IMR-90 (cell line): Measurements from ENCODE around the gene UPK1B. TPM values are rescaled to one million over a fixed set of nuclear protein-coding genes. Genes with fewer than 3 reads are reported as not detected.
A peak's percentile ranks its signal among the peaks of the same experiment; 100 is the strongest.

Source experiments
- ATAC-seq: fragments of 200-7000 bp; cut with Tn5 transposase; 2 replicates; pipeline ENCODE4 v1.9.1; 2020; ENCODE audit warnings: low read depth, mild to moderate bottlenecking, moderate library complexity
- BruUV-seq: library from RNA; stranded (reverse); fragments of 400-500 nt; replicated peaks from 2 replicates; lab custom pipeline; 2021; lab: Mats Ljungman, UMichigan
- CTCF ChIA-PET: fragments of 300-600 bp; formaldehyde crosslinking; extraction: SDS; loops from one replicate; lab custom pipeline; 2021; ENCODE audit warnings: antibody characterized with exemption; lab: Yijun Ruan, JAX
- POLR2A ChIA-PET: fragments of 300-600 bp; sonication (Branson Sonifier 250); formaldehyde crosslinking; loops from one replicate; lab custom pipeline; 2022; ENCODE audit warnings: antibody characterized with exemption; ENCODE audit not compliant: unreplicated experiment; lab: Charles Lee
- DNase-seq: peaks from one replicate; pipeline ENCODE4 v3.0.0; 2013
- H2AFZ ChIP-seq: replicated peaks from 2 replicates; pipeline ENCODE3; 2013; ENCODE audit warnings: low read length, mild to moderate bottlenecking; ENCODE audit not compliant: poor library complexity
- H2AK5ac ChIP-seq: 2 replicates; pipeline ENCODE4 v1.6.1; 2013; ENCODE audit warnings: low read depth, low read length, inconsistent platforms
- H2AK9ac ChIP-seq: replicated peaks from 2 replicates; pipeline ENCODE3; 2013; ENCODE audit warnings: mild to moderate bottlenecking, low read depth, low read length, moderate library complexity; ENCODE audit not compliant: poor library complexity
- H2BK120ac ChIP-seq: 2 replicates; pipeline ENCODE4 v1.6.1; 2013; ENCODE audit warnings: low read depth, low read length, inconsistent platforms
- H2BK15ac ChIP-seq: 3 replicates; pipeline ENCODE4 v1.6.1; 2013; ENCODE audit warnings: low read depth, low read length, inconsistent platforms
- H2BK20ac ChIP-seq: 2 replicates; pipeline ENCODE4 v1.6.1; 2013; ENCODE audit warnings: low read depth, mild to moderate bottlenecking, inconsistent platforms, low read length, moderate library complexity
- H2BK5ac ChIP-seq: 2 replicates; pipeline ENCODE4 v1.6.1; 2013; ENCODE audit warnings: mild to moderate bottlenecking, low read depth, low read length, inconsistent platforms; ENCODE audit not compliant: poor library complexity, severe bottlenecking
- H3K14ac ChIP-seq: replicated peaks from 2 replicates; pipeline ENCODE4 v1.6.1; 2013; ENCODE audit warnings: low read depth, low read length, inconsistent platforms
- H3K18ac ChIP-seq: 2 replicates; pipeline ENCODE4 v1.6.1; 2013; ENCODE audit warnings: low read depth, low read length, control low read depth
- H3K23ac ChIP-seq: 2 replicates; pipeline ENCODE4 v1.6.1; 2013; ENCODE audit warnings: low read depth, low read length, inconsistent platforms
- H3K27ac ChIP-seq: 2 replicates; pipeline ENCODE4 v1.5.1; 2013; ENCODE audit warnings: mild to moderate bottlenecking, control low read depth, low read length; ENCODE audit not compliant: insufficient read depth
- H3K27me3 ChIP-seq: 2 replicates; pipeline ENCODE4 v1.6.1; 2013; ENCODE audit warnings: low read length; ENCODE audit not compliant: control insufficient read depth, insufficient read depth
- H3K36me3 ChIP-seq: 2 replicates; pipeline ENCODE4 v1.6.1; 2013; ENCODE audit warnings: low read length, mixed read lengths; ENCODE audit not compliant: control insufficient read depth, insufficient read depth
- H3K4ac ChIP-seq: 2 replicates; pipeline ENCODE4 v1.6.1; 2013; ENCODE audit warnings: low read depth, low read length, inconsistent platforms
- H3K4me1 ChIP-seq: 2 replicates; pipeline ENCODE4 v1.6.1; 2013; ENCODE audit warnings: low read length, mixed read lengths; ENCODE audit not compliant: control insufficient read depth, insufficient read depth
- H3K4me2 ChIP-seq: 2 replicates; pipeline ENCODE4 v1.6.1; 2013; ENCODE audit warnings: low read depth, mild to moderate bottlenecking, control low read depth, low read length, moderate library complexity
- H3K4me3 ChIP-seq: 2 replicates; pipeline ENCODE4 v1.5.1; 2013; ENCODE audit warnings: low read depth, mild to moderate bottlenecking, control low read depth, low read length, moderate library complexity; ENCODE audit not compliant: insufficient read depth
- H3K56ac ChIP-seq: 2 replicates; pipeline ENCODE4 v1.6.1; 2013; ENCODE audit warnings: low read length, inconsistent platforms; ENCODE audit not compliant: insufficient read depth; ENCODE audit errors: extremely low read depth
- H3K79me1 ChIP-seq, 2 experiments: 2 replicates each; pipeline ENCODE4 v1.6.1; 2013; ENCODE audit warnings: low read length in 2 of 2, inconsistent platforms in 1 of 2, low read depth in 1 of 2
- H3K9ac ChIP-seq: 2 replicates; pipeline ENCODE4 v1.6.1; 2013; ENCODE audit warnings: low read depth, low read length, control low read depth
- H3K9me1 ChIP-seq: 2 replicates; pipeline ENCODE4 v1.6.1; 2013; ENCODE audit warnings: low read length, inconsistent platforms; ENCODE audit not compliant: insufficient read depth
- H3K9me3 ChIP-seq: 2 replicates; pipeline ENCODE4 v1.6.1; 2013; ENCODE audit warnings: low read length; ENCODE audit not compliant: control insufficient read depth, insufficient read depth
- H4K20me1 ChIP-seq: 2 replicates; pipeline ENCODE4 v1.6.1; 2013; ENCODE audit warnings: low read length, inconsistent platforms; ENCODE audit not compliant: insufficient read depth
- H4K5ac ChIP-seq: 2 replicates; pipeline ENCODE4 v1.6.1; 2013; ENCODE audit warnings: mild to moderate bottlenecking, low read depth, low read length, control low read depth
- H4K8ac ChIP-seq, 2 experiments: 2 replicates each; pipeline ENCODE4 v1.6.1; 2013; ENCODE audit warnings: low read depth in 2 of 2, low read length in 2 of 2, control low read depth in 1 of 2, inconsistent platforms in 1 of 2
- H4K91ac ChIP-seq: 2 replicates; pipeline ENCODE4 v1.6.1; 2013; ENCODE audit warnings: low read depth, low read length, inconsistent platforms; ENCODE audit not compliant: insufficient read depth
- BHLHE40 ChIP-seq: fragments of 150-350 bp; IDR thresholded peaks from 2 replicates; pipeline ENCODE4 v1.6.1; 2016; ENCODE audit warnings: mild to moderate bottlenecking, low read depth, low read length
- MAZ ChIP-seq: IDR thresholded peaks from 2 replicates; pipeline ENCODE4 v1.6.1; 2012; ENCODE audit warnings: low read depth, mild to moderate bottlenecking, low read length, improper control_type of control experiment, moderate library complexity, borderline replicate concordance
- MXI1 ChIP-seq: IDR thresholded peaks from 2 replicates; pipeline ENCODE4 v1.6.1; 2012; ENCODE audit warnings: low read depth, mild to moderate bottlenecking, low read length, moderate library complexity, borderline replicate concordance
- POLR2A ChIP-seq: IDR thresholded peaks from 2 replicates; pipeline ENCODE4 v1.6.1; 2012; ENCODE audit warnings: mild to moderate bottlenecking, low read depth, low read length
- RFX5 ChIP-seq: IDR thresholded peaks from 2 replicates; pipeline ENCODE4 v1.8.0; 2012; ENCODE audit warnings: low read depth, mild to moderate bottlenecking, low read length, moderate library complexity
- WGBS, 2 experiments: methylation state at CpG; one replicate each; pipeline versions ENCODE4 v1.1.5 to v1.1.7; 2013; ENCODE audit warnings: missing lambda C conversion rate in 2 of 2; ENCODE audit not compliant: insufficient read length in 1 of 2; ENCODE audit errors: extremely low coverage in 2 of 2; 5-methylcytosine and 5-hydroxymethylcytosine counted together
- dilution Hi-C: fragments of 300-500 bp; cut with HindIII; formaldehyde crosslinking; loops from one replicate; pipeline ENCODE4 v1.14.3; 2018; ENCODE audit warnings: low sequenced_read_pairs; ENCODE audit not compliant: unreplicated experiment
- in situ Hi-C: fragments of 300-500 bp; cut with MboI; formaldehyde crosslinking; loops from 3 replicates; pipeline ENCODE4 v1.14.3; 2019; ENCODE audit warnings: low sequenced_read_pairs, inconsistent platforms, mixed read lengths
- intact Hi-C: fragments of 100-400 bp; cut with micrococcal nuclease; formaldehyde crosslinking; loops from 2 replicates; pipeline ENCODE4 v1.10.0; 2022
- polyA plus RNA-seq, 3 experiments: library from polyadenylated mRNA; depleted of rRNA; stranded (reverse); fragments of >200 nt; gene quantifications; 2 replicates each; pipeline ENCODE4 v1.2.3, GENCODE V29; 2012; ENCODE audit warnings: low replicate concordance in 1 of 3
- total RNA-seq: library from RNA; depleted of rRNA; stranded (reverse); fragments of >200 nt; gene quantifications from 2 replicates; pipeline ENCODE4 v1.2.3, GENCODE V29; 2012

The UPK1B gene
- total and polyA plus RNA-seq, 2 of the 4 experiments (the other 2 are of a cell fraction), result 0.36 to 0.55 TPM

DNA sequence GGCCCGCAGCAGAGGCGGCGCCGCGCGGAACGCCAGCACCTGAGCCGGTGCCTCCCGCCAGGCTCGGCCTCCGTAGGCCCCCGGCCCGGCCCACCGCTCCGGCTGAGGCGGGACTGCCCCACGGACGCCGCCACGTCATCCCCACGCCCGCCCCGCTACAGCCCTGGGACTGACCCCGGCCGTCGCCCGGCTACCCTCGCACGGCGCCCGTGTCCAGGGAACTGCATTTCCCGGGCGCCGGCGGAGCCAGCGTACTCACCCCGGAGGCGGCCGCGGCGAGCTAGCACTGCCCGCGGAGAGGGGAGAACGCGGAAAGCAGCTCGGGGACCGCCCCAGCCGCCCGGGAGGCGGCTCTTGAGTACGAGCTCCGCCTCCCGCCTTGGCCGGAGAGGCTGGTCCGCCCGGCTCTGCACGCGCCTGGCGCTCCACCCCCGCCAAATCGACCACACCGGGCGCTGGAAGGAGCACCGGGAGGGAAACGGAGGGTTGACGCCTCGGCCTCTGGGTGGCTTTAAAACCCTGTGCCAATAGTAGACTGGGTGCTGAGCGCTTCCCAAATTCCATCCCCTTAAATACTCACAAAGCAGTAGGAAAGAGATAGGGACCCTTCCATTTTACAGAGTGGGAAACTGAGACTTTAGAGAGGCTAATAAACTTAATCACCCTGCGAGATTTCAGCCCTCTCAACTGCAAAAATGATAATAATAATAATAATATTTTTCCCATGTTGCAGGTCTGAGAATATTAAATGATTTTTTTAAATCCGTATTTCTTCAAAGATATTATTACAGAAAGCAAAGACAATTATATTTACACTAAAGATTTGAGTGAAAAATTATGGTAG lies 67.4 kb downstream of the UPK1B start, which contains the start of gene B4GALT4:
TSS of gene B4GALT4 (minus strand) at position 288 of the 844 bp plus-strand sequence. CDS start 10,779 bp downstream, outside the sequence.
- H3K36me3 ChIP-seq, result peaks cover 3% of the 10 kb centered on the region; the same call in 1 of the 2 replicates
- H2AK9ac ChIP-seq, result peak within 1 kb of the TSS; percentile 56
- ChIA-PET POLR2A (interaction anchor here (0.5 to 0.6 kb wide), 3 partner anchors 17 to 99 kb away, joined by 3 to 10 read pairs (median 4); no protein-coding TSS in a partner anchor), CTCF (interaction anchor here (0.5 to 2.0 kb wide), 21 partner anchors 11 to 363 kb away, joined by 3 to 17 read pairs (median 4); partner anchors contain the start of gene TEX55)
- peak within 1 kb of the TSS; percentile 100 for H3K4me2 ChIP-seq
- peaks cover 8 to 24% of the 10 kb centered on the region in 2 experiments for H3K79me1 ChIP-seq
- peak within 1 kb of the TSS; percentile 48 for H2BK120ac ChIP-seq
- no peak within 1 kb of the TSS; the same call in 2 of the 3 replicates for H2BK15ac ChIP-seq
- peak within 1 kb of the TSS; percentile 75 to 76 for H4K8ac ChIP-seq
- no peaks in the 10 kb centered on the region for H3K27me3 ChIP-seq
- peak within 1 kb of the TSS; percentile 82 for H3K4me3 ChIP-seq
- ATAC-seq (peak; percentile 96), DNase-seq (peak; percentile 84)
- peak; percentile 78 for TF ChIP-seq MXI1
- peak; percentile 95 for TF ChIP-seq POLR2A
- TF ChIP-seq MAZ, result peak; percentile 15; the same call in 1 of the 2 replicates
- peak; percentile 79 for TF ChIP-seq BHLHE40
- no peak for TF ChIP-seq RFX5
- peak within 1 kb of the TSS; percentile 69 for H4K91ac ChIP-seq
- H3K4me1 ChIP-seq, result peaks cover 2% of the 10 kb centered on the region; the same call in 1 of the 2 replicates
- in situ Hi-C loops (loop anchor here (5.0 kb wide), 1 partner anchor 94 kb away; the partner anchor contains the start of gene TEX55), intact Hi-C loops (loop anchor here (1.0 to 10.0 kb wide), 5 partner anchors 92 to 357 kb away; partner anchors contain the start of gene IGSF11), dilution Hi-C loops (no loop called here)
- peaks cover 3% of the 10 kb centered on the region for H3K9me1 ChIP-seq
- peak within 1 kb of the TSS; percentile 31; the same call in 1 of the 2 replicates for H3K18ac ChIP-seq
- peak within 1 kb of the TSS; percentile 77 for H3K4ac ChIP-seq
- peak within 1 kb of the TSS; percentile 71; the same call in 1 of the 2 replicates for H2AK5ac ChIP-seq
- WGBS, 2 experiments, result 0% methylated on average over 26 of the region's 70 CpGs; no CpG with 5 or more reads in 1 of the 2 experiments
- peak within 1 kb of the TSS; percentile 64 for H3K14ac ChIP-seq
- peak within 1 kb of the TSS; percentile 65 for H3K23ac ChIP-seq
- no TSS peak for BruUV-seq
- H2BK20ac ChIP-seq, result no peak within 1 kb of the TSS
- H3K9ac ChIP-seq, result peak within 1 kb of the TSS; percentile 95
- peak within 1 kb of the TSS; percentile 67 for H3K56ac ChIP-seq
- H3K27ac ChIP-seq, result peak within 1 kb of the TSS; percentile 84
- H2AFZ ChIP-seq, result peak within 1 kb of the TSS; percentile 89
- H4K5ac ChIP-seq, result peak within 1 kb of the TSS; percentile 89; the same call in 1 of the 2 replicates
- no peaks in the 10 kb centered on the region for H3K9me3 ChIP-seq
- peak within 1 kb of the TSS; percentile 72 for H2BK5ac ChIP-seq
- H4K20me1 ChIP-seq, result peaks cover 6% of the 10 kb centered on the region; the same call in 1 of the 2 replicates
